Measurements from ENCODE around the gene FAM181A.

Gene FAM181A

DNA sequence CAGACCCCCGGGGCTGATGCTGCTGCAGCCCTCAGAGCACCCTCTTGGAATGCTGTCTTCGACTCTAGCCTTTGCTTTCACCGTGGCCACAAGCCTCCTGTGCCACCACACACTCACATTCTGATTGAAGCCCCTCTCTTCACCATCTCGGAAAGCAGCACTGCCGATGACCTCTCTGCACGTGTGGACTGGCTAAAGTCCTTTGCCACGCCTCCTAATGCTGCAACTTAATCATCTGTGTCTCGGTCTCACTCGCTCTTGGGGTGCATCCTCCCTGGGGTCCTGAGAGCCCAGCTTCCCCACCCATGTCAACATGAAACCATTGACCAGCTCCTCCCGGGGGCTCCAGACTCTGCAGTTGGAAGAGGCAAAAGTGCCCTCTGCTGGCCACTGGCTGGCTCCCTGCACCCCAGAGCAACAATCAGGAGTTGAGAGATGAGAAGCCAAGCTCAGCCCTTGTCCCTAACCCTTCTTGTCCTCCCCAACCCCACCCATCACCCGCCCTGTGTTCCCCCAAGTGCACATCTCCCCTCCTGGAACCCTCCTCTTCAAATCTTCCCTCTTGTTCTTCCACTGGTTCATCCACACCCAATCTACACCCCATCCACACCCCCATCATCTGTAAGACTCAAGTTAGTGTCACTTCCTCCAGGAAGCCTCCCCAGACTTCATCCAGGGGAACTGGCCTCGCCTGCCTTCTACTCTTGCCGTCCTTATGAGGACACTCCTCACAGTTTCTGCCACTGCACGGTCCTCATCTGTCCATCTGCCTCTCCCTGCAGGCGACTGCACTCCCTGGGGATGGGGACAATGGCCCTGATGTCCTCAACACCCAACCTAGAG lies 23.6 kb upstream of the FAM181A start:
- in situ Hi-C loops (cut with HindIII; ENCODE audit: low sequenced_read_pairs): no loop called here
- TF ChIP-seq, protein P1, sequence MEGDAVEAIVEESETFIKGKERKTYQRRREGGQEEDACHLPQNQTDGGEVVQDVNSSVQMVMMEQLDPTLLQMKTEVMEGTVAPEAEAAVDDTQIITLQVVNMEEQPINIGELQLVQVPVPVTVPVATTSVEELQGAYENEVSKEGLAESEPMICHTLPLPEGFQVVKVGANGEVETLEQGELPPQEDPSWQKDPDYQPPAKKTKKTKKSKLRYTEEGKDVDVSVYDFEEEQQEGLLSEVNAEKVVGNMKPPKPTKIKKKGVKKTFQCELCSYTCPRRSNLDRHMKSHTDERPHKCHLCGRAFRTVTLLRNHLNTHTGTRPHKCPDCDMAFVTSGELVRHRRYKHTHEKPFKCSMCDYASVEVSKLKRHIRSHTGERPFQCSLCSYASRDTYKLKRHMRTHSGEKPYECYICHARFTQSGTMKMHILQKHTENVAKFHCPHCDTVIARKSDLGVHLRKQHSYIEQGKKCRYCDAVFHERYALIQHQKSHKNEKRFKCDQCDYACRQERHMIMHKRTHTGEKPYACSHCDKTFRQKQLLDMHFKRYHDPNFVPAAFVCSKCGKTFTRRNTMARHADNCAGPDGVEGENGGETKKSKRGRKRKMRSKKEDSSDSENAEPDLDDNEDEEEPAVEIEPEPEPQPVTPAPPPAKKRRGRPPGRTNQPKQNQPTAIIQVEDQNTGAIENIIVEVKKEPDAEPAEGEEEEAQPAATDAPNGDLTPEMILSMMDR (IDR thresholded peaks at IDR 0.05; ENCODE audit: low read depth, low read length, missing control alignments): peak; percentile 21
- DNase-seq (ENCODE audit: low read depth): no peak

DNA sequence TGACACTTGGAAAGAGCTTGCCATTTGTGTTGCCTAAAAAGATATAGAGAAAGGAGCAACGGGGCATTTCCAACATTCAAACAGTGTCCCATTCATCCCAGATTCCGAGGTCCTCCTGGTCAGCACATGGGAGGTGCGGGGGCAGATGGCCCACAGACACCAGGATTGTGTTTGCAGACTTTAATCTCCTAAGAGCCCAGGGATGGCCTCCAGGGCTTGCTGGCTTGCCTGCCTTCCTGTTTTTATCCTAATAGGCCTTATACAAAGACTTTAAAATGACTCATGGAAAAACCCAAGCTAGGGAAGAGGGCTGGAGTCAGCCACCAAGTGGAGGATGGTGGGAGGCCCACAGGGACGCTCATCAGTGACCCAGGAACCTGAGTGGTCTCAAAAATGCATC lies 21.5 kb upstream of the FAM181A start:
- TF ChIP-seq, protein P1 (IDR thresholded peaks at IDR 0.05; ENCODE audit: low read depth, low read length, missing control alignments): no peak
- no peak overlapping the region for H3K4me3 ChIP-seq (ENCODE audit: low read depth, low read length)
- no peak for DNase-seq (ENCODE audit: low read depth)
- in situ Hi-C loops (cut with HindIII; ENCODE audit: low sequenced_read_pairs): no loop called here

More for the DNA sequence above, 23.6 kb upstream of the FAM181A start:
- no peak overlapping the region for H3K4me3 ChIP-seq (ENCODE audit: low read depth, low read length)

DNA sequence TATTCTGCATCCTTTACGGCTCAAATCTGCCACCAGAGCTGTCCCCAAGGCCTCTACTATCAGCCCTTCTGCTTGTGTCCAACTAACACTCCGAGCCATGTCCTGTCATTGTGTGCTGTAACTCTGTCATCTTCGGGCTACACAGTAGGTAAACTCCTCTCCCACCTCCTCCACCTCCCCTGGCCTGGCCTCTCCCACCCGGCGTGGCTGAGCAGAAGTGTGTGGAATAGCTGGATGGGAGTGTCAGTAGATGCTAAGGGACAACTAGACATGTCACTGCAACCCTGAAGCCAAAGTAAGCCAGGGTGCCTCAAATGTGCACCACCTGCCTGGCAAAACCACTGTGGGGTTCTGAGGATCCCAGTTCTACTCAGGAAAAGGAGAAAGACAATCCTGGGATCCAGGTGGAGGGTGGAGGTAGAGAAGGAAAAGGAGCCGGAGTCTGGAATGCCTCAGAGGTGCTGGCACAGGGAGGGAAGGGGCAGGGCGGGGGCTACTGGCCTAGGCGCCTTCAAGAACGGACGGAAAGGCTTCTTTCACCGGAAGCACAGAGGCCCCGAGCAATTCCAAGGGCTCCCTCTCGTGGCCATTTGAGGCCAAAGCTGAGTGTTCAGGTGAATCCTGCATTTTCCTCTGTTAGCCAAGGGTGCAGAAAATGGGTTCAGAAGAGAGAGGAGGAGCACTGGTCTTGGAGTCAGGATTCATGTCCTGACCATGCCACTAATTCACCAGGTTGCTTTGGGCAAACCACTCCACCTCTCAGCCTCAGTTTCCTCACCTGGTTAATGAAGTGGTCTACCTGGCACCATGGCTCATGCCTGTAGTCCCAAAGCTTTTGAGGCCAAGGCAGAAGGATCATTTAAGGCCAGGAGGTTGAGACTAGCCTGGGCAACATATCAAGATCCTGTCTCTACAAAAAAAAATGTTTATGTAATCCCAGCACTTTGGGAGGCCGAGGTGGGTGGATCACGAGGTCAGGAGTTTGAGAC lies 20.5 kb upstream of the FAM181A start:
- H3K4me3 ChIP-seq (ENCODE audit: low read depth, low read length): no peak overlapping the region
- TF ChIP-seq, protein P1 (IDR thresholded peaks at IDR 0.05; ENCODE audit: low read depth, low read length, missing control alignments): peak; percentile 74
- no peak for DNase-seq (ENCODE audit: low read depth)
- in situ Hi-C loops (cut with HindIII; ENCODE audit: low sequenced_read_pairs): no loop called here

DNA sequence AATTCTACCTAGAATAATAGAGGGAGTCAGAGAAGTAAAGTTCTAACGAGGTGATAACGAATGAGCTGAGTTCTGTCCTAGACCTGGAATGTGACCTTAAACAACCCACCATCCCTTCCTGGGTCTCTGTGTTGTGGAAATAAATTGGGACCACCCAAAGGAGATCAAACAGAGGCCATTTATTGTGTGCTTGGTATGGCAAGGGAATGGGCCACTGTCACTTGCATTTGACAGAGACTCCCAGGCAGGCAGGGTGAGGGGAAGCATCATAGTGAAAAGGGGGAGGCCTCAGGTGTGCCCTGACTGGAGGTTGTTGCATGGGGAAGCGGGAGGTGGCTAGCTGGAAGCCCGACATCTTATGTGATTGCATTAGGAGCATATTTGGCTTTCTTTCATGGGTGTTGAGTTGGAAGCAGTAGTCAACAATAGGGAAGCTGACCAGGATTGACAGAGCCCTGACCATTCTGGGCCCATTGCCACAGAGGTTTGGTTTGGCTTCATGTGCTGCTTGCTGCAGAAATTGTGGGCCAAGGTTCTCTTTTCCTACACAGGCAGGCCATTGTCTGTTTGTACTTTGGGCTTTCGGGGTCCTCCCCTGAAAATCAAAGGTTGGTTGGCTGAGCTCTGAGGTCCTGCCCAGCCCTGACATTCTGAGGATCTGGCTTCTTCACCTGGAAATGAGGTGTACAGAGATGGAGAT lies 17.6 kb upstream of the FAM181A start:
- in situ Hi-C loops (cut with HindIII; ENCODE audit: low sequenced_read_pairs): no loop called here
- DNase-seq (ENCODE audit: low read depth): peak; percentile 44
- H3K4me3 ChIP-seq (ENCODE audit: low read depth, low read length): no peak overlapping the region
- TF ChIP-seq, protein P1 (IDR thresholded peaks at IDR 0.05; ENCODE audit: low read depth, low read length, missing control alignments): no peak

DNA sequence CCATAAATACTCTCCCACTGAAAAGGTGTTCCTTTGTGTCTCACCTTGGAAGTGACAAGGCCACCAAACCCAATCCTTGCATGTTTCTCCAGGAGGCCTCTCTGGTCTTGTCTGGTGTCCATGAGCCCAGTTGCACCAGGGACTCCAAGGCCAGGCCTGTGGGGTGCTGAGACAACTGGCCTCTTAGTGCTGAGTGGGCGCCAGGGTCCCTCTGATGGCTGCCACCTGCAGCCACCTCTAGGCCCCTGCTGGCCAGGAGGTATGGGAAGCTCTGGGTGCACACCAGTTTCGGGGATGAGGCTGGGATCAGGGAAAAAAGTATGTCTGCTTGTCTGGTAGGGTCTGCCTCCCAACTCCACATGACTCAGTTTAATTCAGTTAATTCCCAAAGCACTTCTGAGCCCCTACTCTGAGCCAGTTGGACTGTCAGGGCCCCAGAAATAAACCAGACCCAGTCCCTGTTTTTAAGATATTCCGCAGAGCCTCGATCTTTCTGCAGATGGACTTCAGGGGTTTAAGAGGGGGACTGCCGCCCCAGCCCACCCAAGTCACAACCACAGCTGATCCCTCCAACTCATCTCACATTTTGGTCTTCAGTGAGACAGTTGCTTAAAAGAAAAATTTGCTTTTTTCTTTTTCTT lies 15.0 kb upstream of the FAM181A start:
- no peak for DNase-seq (ENCODE audit: low read depth)
- in situ Hi-C loops (cut with HindIII; ENCODE audit: low sequenced_read_pairs): no loop called here
- TF ChIP-seq, protein P1 (IDR thresholded peaks at IDR 0.05; ENCODE audit: low read depth, low read length, missing control alignments): no peak

More for the DNA sequence above, 15.0 kb upstream of the FAM181A start:
- H3K4me3 ChIP-seq (ENCODE audit: low read depth, low read length): no peak overlapping the region
